AG20443 (cell line): ENCODE data around the gene TSKU.

Experiments
- DNase-seq: peaks from one replicate; pipeline ENCODE4 v3.0.0; 2012; ENCODE audit warnings: low spot score, mixed read lengths

The TSKU gene

GRCh38 chr11:76783294-76783895, at the start of gene TSKU:
Gene TSKU, plus strand, starts transcription at chr11:76783356. Its CDS starts 12,261 bp downstream, at chr11:76795617.
- DNase-seq: peak; percentile 69

- DNase-seq: peak; percentile 76
Measured at GRCh38 chr11:76733906-76734305, 49.2 kb upstream of the TSKU start.

GRCh38 chr11:76734456-76735420, 48.4 kb upstream of the TSKU start:
- no peak for DNase-seq

- DNase-seq: no peak
Measured at GRCh38 chr11:76735841-76736240, 47.3 kb upstream of the TSKU start.

GRCh38 chr11:76736266-76736665, 46.9 kb upstream of the TSKU start:
- DNase-seq: no peak

- no peak for DNase-seq
Measured at GRCh38 chr11:76736773-76737495, 46.2 kb upstream of the TSKU start.

GRCh38 chr11:76738618-76739240, 44.4 kb upstream of the TSKU start:
- DNase-seq: no peak

- DNase-seq: no peak
Measured at GRCh38 chr11:76739798-76740197, 43.4 kb upstream of the TSKU start.

- no peak for DNase-seq
Measured at GRCh38 chr11:76740772-76741171, 42.4 kb upstream of the TSKU start.

GRCh38 chr11:76742902-76743301, 40.3 kb upstream of the TSKU start:
- DNase-seq: peak; percentile 35

- DNase-seq: peak; percentile 60
Measured at GRCh38 chr11:76744186-76745043, 38.7 kb upstream of the TSKU start.

GRCh38 chr11:76745044-76745376, 38.1 kb upstream of the TSKU start:
- no peak for DNase-seq

GRCh38 chr11:76745561-76746207, 37.5 kb upstream of the TSKU start:
- DNase-seq: no peak

GRCh38 chr11:76747153-76747914, 35.8 kb upstream of the TSKU start:
- DNase-seq: no peak

GRCh38 chr11:76747915-76748860, 35.0 kb upstream of the TSKU start:
- no peak for DNase-seq

GRCh38 chr11:76748948-76749347, 34.2 kb upstream of the TSKU start:
- no peak for DNase-seq

GRCh38 chr11:76750067-76750466, 33.1 kb upstream of the TSKU start:
- no peak for DNase-seq

GRCh38 chr11:76750746-76751145, 32.4 kb upstream of the TSKU start:
- DNase-seq: no peak
